BLaER1 (cell line): Measurements from ENCODE around the gene SPAST.
"Not testable (repeated sequence)": the region's sequence is repeated elsewhere in the genome, so short reads cannot be mapped to it uniquely, and the experiment has no call there.

Experiments
- H3K27ac ChIP-seq: shearing (Covaris generic); formaldehyde crosslinking; 2 replicates; pipeline ENCODE4 v1.8.1; 2022
- H3K27me3 ChIP-seq: shearing (Covaris generic); formaldehyde crosslinking; 2 replicates; pipeline ENCODE4 v1.8.1; 2022
- H3K36me3 ChIP-seq: shearing (Covaris generic); formaldehyde crosslinking; 2 replicates; pipeline ENCODE4 v1.8.1; 2022
- H3K4me1 ChIP-seq: shearing (Covaris generic); formaldehyde crosslinking; 2 replicates; pipeline ENCODE4 v1.8.1; 2022
- H3K4me2 ChIP-seq: shearing (Covaris generic); formaldehyde crosslinking; 2 replicates; pipeline ENCODE4 v1.8.1; 2022
- H3K4me3 ChIP-seq: shearing (Covaris generic); formaldehyde crosslinking; 2 replicates; pipeline ENCODE4 v1.8.1; 2022
- H3K9ac ChIP-seq: shearing (Covaris generic); formaldehyde crosslinking; 2 replicates; pipeline ENCODE4 v1.8.1; 2022
- H3K9me3 ChIP-seq: shearing (Covaris generic); formaldehyde crosslinking; 2 replicates; pipeline ENCODE4 v1.8.1; 2022
- H4K20me1 ChIP-seq: shearing (Covaris generic); formaldehyde crosslinking; 2 replicates; pipeline ENCODE4 v1.8.1; 2022
- Cebpa-rat ChIP-seq: shearing (Covaris generic); IDR thresholded peaks from 2 replicates; pipeline ENCODE4 v1.8.1; 2022

The SPAST gene

DNA sequence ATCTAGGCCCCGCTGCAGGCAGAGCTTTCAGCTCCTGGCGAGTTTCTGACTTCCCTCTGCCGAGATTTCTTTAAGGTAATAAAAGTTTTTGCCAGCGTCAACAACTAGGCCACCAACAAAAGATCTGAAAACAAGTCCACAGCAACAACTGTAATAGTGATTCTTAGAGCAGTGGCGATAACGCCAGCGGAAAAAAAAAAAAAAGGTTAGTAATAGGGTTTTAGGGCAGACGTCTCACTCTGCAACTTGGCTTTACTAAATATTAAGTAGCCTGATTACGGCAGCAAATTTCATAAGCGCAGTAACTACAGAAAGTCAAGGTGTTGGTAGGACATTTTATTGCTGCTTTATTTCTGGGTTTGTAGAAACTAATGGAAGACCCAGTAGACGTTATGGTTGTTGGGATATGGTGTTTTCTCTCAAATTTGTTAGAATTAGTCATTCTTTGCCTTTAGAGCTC lies 102.8 kb downstream of the SPAST start:
- Histone ChIP-seq H3K9ac (peak overlapping the region; percentile 85), H3K27ac (peak overlapping the region; percentile 80), H3K4me3 (peak overlapping the region; percentile 80), H3K9me3 (no peaks in the 10 kb centered on the region), H3K4me1 (peaks cover 24% of the 10 kb centered on the region), H4K20me1 (no peaks in the 10 kb centered on the region), H3K36me3 (0 out of 2 replicates have a peak, but pooled peaks cover 7% of the 10 kb centered on the region), H3K4me2 (peak overlapping the region; percentile 83), H3K27me3 (no peaks in the 10 kb centered on the region)
- no peak for TF ChIP-seq Cebpa-rat

DNA sequence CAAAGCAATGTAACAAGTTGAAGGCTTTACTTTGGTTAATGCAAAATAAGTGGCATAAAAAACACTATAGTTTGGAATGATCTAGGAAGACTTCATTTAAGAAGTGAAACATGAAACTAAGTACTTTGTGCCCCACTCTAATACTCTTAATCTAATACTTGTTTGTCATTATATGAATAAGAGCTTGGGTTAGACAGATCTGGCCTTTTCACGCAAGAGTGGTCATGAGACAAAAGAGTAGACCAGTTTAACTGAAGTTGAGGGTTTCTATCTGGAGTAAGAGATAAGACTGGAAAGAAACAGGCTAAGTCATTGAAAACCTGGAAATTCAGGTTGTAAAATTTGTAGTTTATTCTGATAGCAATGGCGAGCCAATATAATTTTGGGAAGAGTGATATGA lies 105.2 kb downstream of the SPAST start:
- H3K36me3 ChIP-seq, result peaks cover 28% of the 10 kb centered on the region
- peaks cover 24% of the 10 kb centered on the region for H3K4me1 ChIP-seq
- H3K4me2 ChIP-seq, result no peak overlapping the region
- no peak overlapping the region for H3K4me3 ChIP-seq
- H3K27me3 ChIP-seq, result no peaks in the 10 kb centered on the region
- no peaks in the 10 kb centered on the region for H3K9me3 ChIP-seq
- H4K20me1 ChIP-seq, result no peaks in the 10 kb centered on the region
- no peak overlapping the region for H3K27ac ChIP-seq
- no peak for TF ChIP-seq Cebpa-rat
- H3K9ac ChIP-seq, result no peak overlapping the region

DNA sequence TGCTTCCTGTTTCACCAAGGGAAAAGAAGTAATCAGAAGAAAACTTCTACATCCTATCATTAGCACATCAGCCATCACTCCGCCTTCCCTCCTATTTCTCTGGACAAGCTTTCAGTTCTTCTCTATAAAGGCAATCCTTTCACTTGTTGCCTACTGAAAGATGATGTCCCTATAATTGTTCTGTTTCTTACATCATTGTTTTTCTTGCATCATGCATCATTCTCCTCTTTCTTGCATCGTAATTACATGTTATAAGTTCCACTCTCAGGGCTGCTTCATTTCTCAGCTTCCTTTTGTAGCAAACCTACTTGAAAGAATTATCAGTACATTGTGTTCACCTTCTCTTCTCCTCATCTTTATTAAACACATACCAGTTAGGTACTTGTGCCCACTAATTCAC lies 109.5 kb downstream of the SPAST start:
- Histone ChIP-seq H3K27me3 (no peaks in the 10 kb centered on the region), H3K9me3 (no peaks in the 10 kb centered on the region), H3K4me3 (no peak overlapping the region), H3K4me1 (no peaks in the 10 kb centered on the region), H3K36me3 (peaks cover 57% of the 10 kb centered on the region), H4K20me1 (no peaks in the 10 kb centered on the region), H3K4me2 (no peak overlapping the region), H3K9ac (no peak overlapping the region), H3K27ac (no peak overlapping the region)
- no peak for TF ChIP-seq Cebpa-rat

DNA sequence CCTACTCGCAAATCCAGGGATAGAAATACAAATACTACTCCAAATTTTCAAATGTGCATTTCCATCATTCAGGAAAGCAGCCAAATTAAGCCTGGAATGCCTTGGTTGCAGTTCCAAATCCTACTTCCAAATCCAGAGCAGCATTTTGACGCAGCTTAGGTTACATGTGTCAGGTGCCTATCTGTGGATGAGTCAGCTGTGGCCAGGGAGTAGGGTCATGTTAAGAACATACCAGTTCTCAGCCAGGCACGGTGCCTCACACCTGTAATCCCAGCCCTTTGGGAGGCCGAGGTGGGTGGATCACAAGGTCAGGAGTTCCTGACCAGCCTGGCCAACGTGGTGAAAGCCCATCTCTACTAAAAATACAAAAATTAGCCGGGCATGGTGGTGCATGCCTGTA lies 119.3 kb downstream of the SPAST start:
- no peak for TF ChIP-seq Cebpa-rat
- H3K36me3 ChIP-seq, result peaks cover 59% of the 10 kb centered on the region
- H4K20me1 ChIP-seq, result no peaks in the 10 kb centered on the region
- no peak overlapping the region for H3K9ac ChIP-seq
- H3K27me3 ChIP-seq, result no peaks in the 10 kb centered on the region
- H3K4me1 ChIP-seq, result no peaks in the 10 kb centered on the region
- H3K9me3 ChIP-seq, result no peaks in the 10 kb centered on the region
- H3K27ac ChIP-seq, result no peak overlapping the region
- H3K4me2 ChIP-seq, result no peak overlapping the region
- no peak overlapping the region for H3K4me3 ChIP-seq

DNA sequence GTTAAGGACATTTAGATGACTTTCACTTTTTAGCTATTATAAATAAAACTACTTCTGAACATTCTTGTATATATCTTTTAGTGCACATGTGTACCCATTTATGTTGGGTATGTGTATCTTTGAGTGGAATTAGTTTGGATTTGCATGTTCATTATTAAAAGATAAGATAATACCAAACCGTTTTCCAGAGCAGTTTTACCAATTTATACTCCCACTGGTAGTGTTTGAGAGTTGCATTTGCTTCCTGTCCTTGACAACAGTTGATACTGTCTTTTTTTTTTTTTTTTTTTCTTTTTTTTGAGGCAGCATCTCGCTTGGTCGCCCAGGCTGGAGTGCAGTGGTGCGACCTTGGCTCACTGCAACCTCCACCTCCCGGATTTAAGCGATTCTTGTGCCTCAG lies 125.7 kb downstream of the SPAST start:
- no peak overlapping the region for H3K4me2 ChIP-seq

DNA sequence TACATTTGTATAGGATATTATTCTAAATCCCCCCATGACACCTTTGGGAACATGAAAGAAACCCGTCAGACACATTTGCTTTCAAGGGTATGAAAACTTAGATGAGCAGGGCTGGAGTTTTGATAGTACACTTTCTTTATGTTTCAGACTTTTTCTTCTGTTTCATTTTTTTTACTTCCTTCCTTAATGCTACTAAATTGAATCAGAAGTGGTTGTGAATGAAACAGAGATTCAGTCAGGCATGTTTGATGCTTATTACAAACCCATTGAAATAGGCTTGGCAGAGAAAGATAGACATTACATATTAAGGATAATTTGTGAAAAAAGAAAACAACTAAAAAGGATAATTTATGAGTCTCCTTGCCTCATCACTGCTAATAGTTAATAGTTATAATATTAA lies 129.1 kb downstream of the SPAST start:
- no peak overlapping the region for H3K27ac ChIP-seq
- H3K4me1 ChIP-seq, result no peaks in the 10 kb centered on the region; the same call in 1 of the 2 replicates
- H3K36me3 ChIP-seq, result peaks cover 43% of the 10 kb centered on the region
- no peak overlapping the region for H3K9ac ChIP-seq
- H4K20me1 ChIP-seq, result no peaks in the 10 kb centered on the region
- no peaks in the 10 kb centered on the region for H3K9me3 ChIP-seq
- TF ChIP-seq Cebpa-rat, result no peak
- H3K4me3 ChIP-seq, result no peak overlapping the region
- H3K4me2 ChIP-seq, result no peak overlapping the region
- H3K27me3 ChIP-seq, result no peaks in the 10 kb centered on the region

More for the DNA sequence above, 125.7 kb downstream of the SPAST start:
- Histone ChIP-seq H3K4me3 (no peak overlapping the region), H3K4me1 (no peaks in the 10 kb centered on the region; the same call in 1 of the 2 replicates), H4K20me1 (no peaks in the 10 kb centered on the region), H3K27me3 (no peaks in the 10 kb centered on the region), H3K27ac (no peak overlapping the region), H3K9ac (no peak overlapping the region), H3K36me3 (peaks cover 49% of the 10 kb centered on the region), H3K9me3 (no peaks in the 10 kb centered on the region)
- no peak for TF ChIP-seq Cebpa-rat

DNA sequence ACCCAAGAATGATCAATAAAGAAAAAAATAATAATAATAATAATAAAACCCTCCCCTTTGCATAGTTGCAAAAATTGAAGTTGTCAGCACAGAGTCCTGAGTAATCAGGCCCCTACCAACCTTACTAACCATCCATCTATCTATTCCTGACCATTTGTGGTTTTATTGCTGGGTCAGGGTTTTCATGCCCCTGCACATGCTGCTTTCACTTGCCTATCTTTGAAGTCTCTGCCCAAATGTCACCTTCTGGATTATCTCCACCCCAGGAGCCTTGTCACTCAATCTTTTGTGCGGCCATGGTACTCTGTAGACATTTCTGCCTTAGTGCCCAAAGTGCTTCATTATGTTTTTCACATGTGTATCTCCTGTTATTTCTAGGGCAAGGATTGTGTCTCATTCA lies 137.5 kb downstream of the SPAST start:
- H3K27me3 ChIP-seq, result no peaks in the 10 kb centered on the region

DNA sequence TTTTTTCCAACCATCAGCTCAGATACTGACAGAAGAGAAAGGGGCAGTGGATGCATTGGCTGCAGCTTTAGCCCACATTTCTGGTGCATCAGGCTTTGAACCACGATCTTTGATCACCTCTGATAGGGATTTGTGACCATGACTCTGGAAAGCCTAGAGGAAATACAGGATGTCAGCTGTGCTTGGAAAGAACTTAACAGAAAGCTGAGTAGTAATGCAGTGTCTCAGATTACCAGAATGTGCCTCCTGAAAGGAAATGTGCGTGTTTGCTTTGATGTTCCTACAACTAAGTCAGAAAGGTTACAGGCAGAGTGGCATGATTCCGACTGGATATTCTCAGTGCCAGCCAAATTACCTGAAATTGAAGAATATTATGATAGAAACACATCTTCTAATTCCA lies 140.1 kb downstream of the SPAST start:
- H3K27me3 ChIP-seq, H3K4me3 ChIP-seq, H3K4me2 ChIP-seq, H4K20me1 ChIP-seq, H3K4me1 ChIP-seq, H3K9me3 ChIP-seq, H3K27ac ChIP-seq, H3K9ac ChIP-seq: not testable (repeated sequence)
- peaks cover 53% of the 10 kb centered on the region for H3K36me3 ChIP-seq

More for the DNA sequence above, 137.5 kb downstream of the SPAST start:
- peaks cover 77% of the 10 kb centered on the region for H3K36me3 ChIP-seq
- no peaks in the 10 kb centered on the region for H3K4me1 ChIP-seq
- no peak overlapping the region for H3K4me2 ChIP-seq
- H3K27ac ChIP-seq, result no peak overlapping the region
- no peak overlapping the region for H3K9ac ChIP-seq
- no peak for TF ChIP-seq Cebpa-rat
- no peaks in the 10 kb centered on the region for H3K9me3 ChIP-seq
- no peaks in the 10 kb centered on the region for H4K20me1 ChIP-seq
- no peak overlapping the region for H3K4me3 ChIP-seq
